Endothelial cell of umbilical vein (primary cell): Measurements from ENCODE around the gene RND3.

Experiments used
- CTCF ChIP-seq, 2 donors: IDR thresholded peaks; 1 replicate in 1 of 2; 2 replicates in 1 of 2; pipeline ENCODE4 v1.5.1; 2011; ENCODE audit warnings: low read length in 2 of 2, mild to moderate bottlenecking in 2 of 2, moderate library complexity in 2 of 2, control low read depth in 1 of 2, inconsistent platforms in 1 of 2, low read depth in 1 of 2; ENCODE audit not compliant: insufficient read depth in 1 of 2; ENCODE audit errors: extremely low read depth in 1 of 2
- EZH2 ChIP-seq: IDR thresholded peaks from 2 replicates; pipeline ENCODE4 v1.6.1; 2012; ENCODE audit warnings: borderline replicate concordance, low read depth, mild to moderate bottlenecking, moderate library complexity, low read length, inconsistent platforms; ENCODE audit not compliant: severe bottlenecking
- FOS ChIP-seq: IDR thresholded peaks from 2 replicates; pipeline ENCODE4 v1.6.1; 2011; ENCODE audit warnings: mild to moderate bottlenecking, low read length, moderate library complexity, borderline replicate concordance; ENCODE audit not compliant: insufficient read depth
- MYC ChIP-seq: IDR thresholded peaks from one replicate; pipeline ENCODE4 v1.6.1; 2011; ENCODE audit warnings: mild to moderate bottlenecking, low read depth, low read length
- POLR2A ChIP-seq: IDR thresholded peaks from 2 replicates; pipeline ENCODE4 v1.6.1; 2012; ENCODE audit warnings: low read depth, mild to moderate bottlenecking, control low read depth, low read length
- POLR2AphosphoS5 ChIP-seq: IDR thresholded peaks from 2 replicates; pipeline ENCODE4 v1.6.1; 2012; ENCODE audit warnings: low read depth, mild to moderate bottlenecking, control low read depth, low read length, moderate library complexity; ENCODE audit not compliant: insufficient read depth
- TF ChIP-seq, protein P1 (sequence below): IDR thresholded peaks from 2 replicates; pipeline ENCODE4 v1.6.1; 2011; ENCODE audit not compliant: insufficient read depth, insufficient read length

- TF ChIP-seq POLR2A (no peak), MYC (no peak), POLR2AphosphoS5 (no peak), EZH2 (no peak), CTCF (IDR thresholded peaks at IDR 0.05; ENCODE audit: extremely low read depth in 1 of 2, insufficient read depth in 1 of 2, low read depth in 1 of 2, low read length in 2 of 2) (no peak), FOS (no peak)
- TF ChIP-seq, protein P1, sequence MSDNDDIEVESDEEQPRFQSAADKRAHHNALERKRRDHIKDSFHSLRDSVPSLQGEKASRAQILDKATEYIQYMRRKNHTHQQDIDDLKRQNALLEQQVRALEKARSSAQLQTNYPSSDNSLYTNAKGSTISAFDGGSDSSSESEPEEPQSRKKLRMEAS, result no peak
These were observed 55.7 kb downstream of the RND3 start for GRCh38 chr2:150431561-150432311.
